ENCODE data around the gene GPANK1.

- no peak for TF ChIP-seq SIN3A (IDR thresholded peaks at IDR 0.05; ENCODE audit: borderline replicate concordance, insufficient read depth, low read length)
- no peak for TF ChIP-seq REST (IDR thresholded peaks at IDR 0.05; ENCODE audit: insufficient read depth in 1 of 2, low read depth in 2 of 2, low read length in 2 of 2)
Measured at GRCh38 chr6:31669676-31670075, 4.9 kb upstream of the GPANK1 start, which contains the start of gene LY6G5B.
